Right lobe of liver (tissue), 4 donors: ENCODE data around the gene POPDC2.

Experiments used
- CTCF ChIP-seq, 4 donors: fragments of 200-600 bp in 3 of 4; fragments of 450-650 bp in 1 of 4; IDR thresholded peaks; one replicate each; pipeline versions ENCODE4 v1.5.1 to v1.8.0; 2016 to 2022; ENCODE audit warnings: antibody characterized with exemption in 4 of 4, mild to moderate bottlenecking in 2 of 4
- POLR2A ChIP-seq: fragments of 450-650 bp; IDR thresholded peaks from one replicate; pipeline ENCODE4 v1.6.1; 2017; ENCODE audit warnings: antibody characterized with exemption, mild to moderate bottlenecking
- donor health status: DM: no; HTN: no; CAD: no.
- donor health status: DM: no; HTN: no; CAD: no.
- donor health status: DM: no; HTN: yes; CAD: no.

DNA sequence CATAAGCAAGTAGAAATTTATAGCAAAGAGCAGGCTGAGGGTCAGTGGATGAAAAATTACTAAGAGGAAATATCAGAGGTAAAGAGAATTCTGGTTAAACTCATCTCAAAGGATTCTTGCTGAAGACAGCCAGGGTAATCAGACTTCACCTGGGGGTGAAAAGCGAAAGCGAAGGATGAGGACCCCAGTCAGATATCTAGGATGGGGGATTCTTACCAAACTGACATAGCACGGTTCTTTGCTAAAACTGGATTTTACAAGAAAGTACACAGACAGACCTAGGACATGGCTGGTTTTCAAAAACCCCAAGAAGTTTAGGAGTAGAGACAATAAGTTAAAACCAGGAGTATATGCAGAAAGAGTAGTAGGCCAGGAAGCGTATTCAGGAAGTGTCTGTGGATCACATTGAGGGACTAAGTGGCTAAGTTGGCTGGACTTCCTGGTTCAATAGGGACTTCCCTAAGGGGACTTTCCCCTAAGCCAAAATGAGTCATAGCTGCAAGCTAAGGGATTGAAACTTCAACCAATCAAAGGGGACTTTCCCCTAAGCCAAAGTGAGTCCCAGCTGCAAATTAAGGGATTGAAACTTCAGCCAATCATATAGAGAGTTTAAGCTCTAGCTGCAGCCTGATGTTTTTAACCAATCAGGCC is 40.0 kb upstream of the POPDC2 start:
- TF ChIP-seq CTCF (IDR thresholded peaks at IDR 0.05) = no peak
- TF ChIP-seq POLR2A = peak; percentile 16
